Measurements from ENCODE around the gene PAH. TPM values are rescaled to one million over a fixed set of nuclear protein-coding genes. Genes with fewer than 3 reads are reported as not detected.

PAH gene
- total and polyA plus RNA-seq, 10 of the 15 experiments (the other 5 are each of a cell fraction or from before 2014, with no cell fraction given), result 0.20 to 4.8 (median 0.55) TPM; not detected in 1

GRCh38 chr12:102959391-102959790, 42.3 kb upstream of the PAH start:
- FAIRE-seq (peak; percentile 23), ATAC-seq (peak; percentile 17), DNase-seq (ENCODE audit: low read depth, low spot score) (no peak)
- no peaks in the 10 kb centered on the region for H3K36me3 ChIP-seq (ENCODE audit: control insufficient read depth in 2 of 2, insufficient read depth in 2 of 2, low read length in 1 of 2)
- in situ Hi-C loops (cut with MboI) (no loop called here), intact Hi-C loops (cut with micrococcal nuclease; ENCODE audit: unreplicated experiment) (loop anchor here (2.0 to 5.0 kb wide), 3 partner anchors 155 to 483 kb away; no protein-coding TSS in a partner anchor)
- ChIA-PET SMC1A (ENCODE audit: uncharacterized antibody, unreplicated experiment) (interaction anchor here (0.5 to 5.9 kb wide), 13 partner anchors 10 to 589 kb away, joined by 3 to 39 read pairs (median 3); no protein-coding TSS in a partner anchor), RAD21 (ENCODE audit: unreplicated experiment) (interaction anchor here (1.1 to 5.6 kb wide), 9 partner anchors 10 to 544 kb away, joined by 3 to 54 read pairs (median 4); no protein-coding TSS in a partner anchor), POLR2A (interaction anchor here (0.9 to 3.0 kb wide), 2 partner anchors 8 to 144 kb away, joined by 3 to 16 read pairs; no protein-coding TSS in a partner anchor), CTCF (interaction anchor here (0.7 to 3.0 kb wide), 11 partner anchors 9 to 537 kb away, joined by 3 to 16 read pairs (median 4); no protein-coding TSS in a partner anchor)
- H3K4me3 ChIP-seq, result peak overlapping the region; percentile 81
- no peak overlapping the region for H3K27ac ChIP-seq (ENCODE audit: control insufficient read depth, insufficient read depth)
- no peaks in the 10 kb centered on the region for H3K79me2 ChIP-seq (ENCODE audit: control insufficient read depth, insufficient read depth, low read length)
- no peaks in the 10 kb centered on the region for H4K20me1 ChIP-seq (ENCODE audit: control insufficient read depth, insufficient read depth)
- H3K4me2 ChIP-seq (ENCODE audit: control insufficient read depth, insufficient read depth), result peak overlapping the region; percentile 93; the same call in 1 of the 2 replicates
- peaks cover 8% of the 10 kb centered on the region for H3K4me1 ChIP-seq (ENCODE audit: control insufficient read depth, insufficient read depth, low read length)
- peaks cover 0 to 30% of the 10 kb centered on the region in 2 experiments; a peak in 2 of 4 replicates for H3K27me3 ChIP-seq (replicated peaks in 1 of 2; ENCODE audit: control insufficient read depth in 2 of 2, insufficient read depth in 2 of 2, low read length in 1 of 2)
- no peak overlapping the region for H2AFZ ChIP-seq (ENCODE audit: control insufficient read depth, low read depth, low read length)
- 76% methylated on average over 14 of the region's 14 CpGs for WGBS (ENCODE audit: insufficient coverage, insufficient replicate concordance, low lambda C conversion rate, missing lambda C conversion rate)
- TSS peak; percentile 88 for BruUV-seq (replicated peaks)
- peaks cover 8% of the 10 kb centered on the region for H3K9me3 ChIP-seq (replicated peaks; ENCODE audit: control insufficient read depth, insufficient read depth, low read length)
- no peak overlapping the region for H3K9ac ChIP-seq (ENCODE audit: control insufficient read depth, insufficient read depth, low read length)
- TF ChIP-seq NBN (IDR thresholded peaks at IDR 0.05) (0 out of 2 replicates have a peak, but pooled peaks have one; percentile 53), BRCA1 (IDR thresholded peaks at IDR 0.05; ENCODE audit: low read depth, low read length) (no peak), DPF2 (IDR thresholded peaks at IDR 0.05) (no peak), E2F8 (IDR thresholded peaks at IDR 0.05; ENCODE audit: low read depth, partially characterized antibody) (peak; percentile 42), HDAC6 (IDR thresholded peaks at IDR 0.05; ENCODE audit: unreplicated experiment) (no peak), NFYA (IDR thresholded peaks at IDR 0.05; ENCODE audit: borderline replicate concordance, low read depth, low read length) (no peak), PAX8 (IDR thresholded peaks at IDR 0.05) (no peak), PAX5 (IDR thresholded peaks at IDR 0.05; ENCODE audit: borderline replicate concordance, low read depth, low read length) (no peak), IRF3 (IDR thresholded peaks at IDR 0.05) (no peak), RB1 (IDR thresholded peaks at IDR 0.05; ENCODE audit: borderline replicate concordance) (no peak), ZNF687 (IDR thresholded peaks at IDR 0.05) (0 out of 2 replicates have a peak, but pooled peaks have one; percentile 30), SPI1 (IDR thresholded peaks at IDR 0.05; ENCODE audit: borderline replicate concordance, insufficient read depth, low read depth, low read length) (peak; percentile 72; the same call in 1 of the 2 replicates), MAX (IDR thresholded peaks at IDR 0.05; ENCODE audit: low read depth, low read length) (no peak), LARP7 (IDR thresholded peaks at IDR 0.05) (0 out of 2 replicates have a peak, but pooled peaks have one; percentile 43)

Data from GM12878 (cell line).